HepG2 (cell line): ENCODE data around the gene CEP19. TPM values are rescaled to one million over a fixed set of nuclear protein-coding genes. Genes with fewer than 3 reads are reported as not detected.

Experiments used
- CAMTA2 ChIP-seq: sonication (generic); formaldehyde crosslinking; IDR thresholded peaks from 2 replicates; pipeline ENCODE4 v1.4.0; 2020; ENCODE audit warnings: mild to moderate bottlenecking, missing genetic modification reagents, borderline replicate concordance
- CBFB ChIP-seq: sonication (generic); formaldehyde crosslinking; IDR thresholded peaks from 2 replicates; pipeline ENCODE4 v1.4.0; 2020; ENCODE audit warnings: missing genetic modification reagents
- EZH2 ChIP-seq: conservative IDR thresholded peaks from 2 replicates; pipeline ENCODE4 v1.6.1; 2012; ENCODE audit warnings: mild to moderate bottlenecking, low read depth, low read length, moderate library complexity
- FOSL2 ChIP-seq: sonication (generic); formaldehyde crosslinking; IDR thresholded peaks from 2 replicates; pipeline ENCODE4 v1.4.0; 2020; ENCODE audit warnings: missing genetic modification reagents
- FOXA1 ChIP-seq, 2 experiments: fragments of 450-650 bp in 1 of 2; sonication (generic) in 1 of 2; formaldehyde crosslinking in 1 of 2; IDR thresholded peaks; 2 replicates each; pipeline versions ENCODE4 v1.4.0 to v1.6.1; 2016 to 2020; ENCODE audit warnings: missing genetic modification reagents in 1 of 2
- GATAD2A ChIP-seq: IDR thresholded peaks from 2 replicates; pipeline ENCODE4 v1.6.1; 2016
- KAT8 ChIP-seq: IDR thresholded peaks from 2 replicates; pipeline ENCODE4 v1.6.1; 2016; ENCODE audit warnings: missing genetic modification reagents, missing compliant biosample characterization
- KDM1A ChIP-seq: IDR thresholded peaks from 2 replicates; pipeline ENCODE4 v1.6.1; 2016; ENCODE audit warnings: missing compliant biosample characterization
- MIER2 ChIP-seq: IDR thresholded peaks from 2 replicates; pipeline ENCODE4 v1.6.1; 2016; ENCODE audit warnings: missing biosample characterization, missing genetic modification reagents
- MXI1 ChIP-seq: IDR thresholded peaks from 3 replicates; pipeline ENCODE4 v1.6.1; 2012; ENCODE audit warnings: low read depth, low read length, inconsistent platforms, borderline replicate concordance
- MYC ChIP-seq: sonication (generic); formaldehyde crosslinking; IDR thresholded peaks from 2 replicates; pipeline ENCODE4 v1.9.0; 2021; ENCODE audit warnings: missing genetic modification reagents, borderline replicate concordance
- NFKBIZ ChIP-seq: IDR thresholded peaks from 2 replicates; pipeline ENCODE4 v1.6.1; 2018; ENCODE audit warnings: missing genetic modification reagents, missing compliant biosample characterization
- NR2C2 ChIP-seq: sonication (generic); formaldehyde crosslinking; IDR thresholded peaks from 2 replicates; pipeline ENCODE4 v1.4.0; 2020; ENCODE audit warnings: missing genetic modification reagents, mild to moderate bottlenecking, moderate library complexity, borderline replicate concordance
- SIX1 ChIP-seq: sonication (generic); formaldehyde crosslinking; IDR thresholded peaks from 2 replicates; pipeline ENCODE4 v1.4.0; 2020; ENCODE audit warnings: missing genetic modification reagents, borderline replicate concordance
- TBL1XR1 ChIP-seq: fragments of 150-350 bp; IDR thresholded peaks from 2 replicates; pipeline ENCODE4 v1.6.1; 2014; ENCODE audit warnings: borderline replicate concordance, low read length; ENCODE audit not compliant: partially characterized antibody
- TCF7 ChIP-seq: sonication (generic); IDR thresholded peaks from 2 replicates; pipeline ENCODE4 v1.6.1; 2016; ENCODE audit warnings: antibody characterized with exemption, low read depth
- ZBTB42 ChIP-seq: sonication (generic); formaldehyde crosslinking; IDR thresholded peaks from 2 replicates; pipeline ENCODE4 v1.5.0; 2020; ENCODE audit warnings: mild to moderate bottlenecking, missing genetic modification reagents
- ZMYM4 ChIP-seq: sonication (generic); formaldehyde crosslinking; IDR thresholded peaks from 2 replicates; pipeline ENCODE4 v1.8.1; 2023; ENCODE audit warnings: mild to moderate bottlenecking, missing genetic modification reagents
- ZNF160 ChIP-seq: sonication (generic); formaldehyde crosslinking; IDR thresholded peaks from 2 replicates; pipeline ENCODE4 v1.8.0; 2022; ENCODE audit warnings: mild to moderate bottlenecking, inconsistent platforms, missing genetic modification reagents
- polyA plus RNA-seq, 8 experiments: library from polyadenylated mRNA; depleted of rRNA in 3 of 8; stranded (reverse) in 7 of 8; unstranded in 1 of 8; fragments of >200 nt; fragmentation: Illumina TruSeq in 4 of 8; extraction: Trizol in 4 of 8; gene quantifications; 2 replicates each; pipeline versions ENCODE4 v1.2.1 to v1.2.3, GENCODE V29; 2011 to 2016; ENCODE audit warnings: low read depth in 4 of 8, missing spikeins in 1 of 8, mixed read lengths in 1 of 8; ENCODE audit not compliant: insufficient read depth in 1 of 8
- total RNA-seq, 5 experiments: library from RNA; depleted of rRNA; stranded (reverse); fragments of >200 nt; fragmentation: Illumina TruSeq; extraction: Trizol; gene quantifications; 2 replicates each; pipeline ENCODE4 v1.2.3, GENCODE V29; 2016; ENCODE audit warnings: low read depth in 1 of 5
- TF ChIP-seq, protein P1 (sequence below): sonication (generic); formaldehyde crosslinking; IDR thresholded peaks from 2 replicates; pipeline ENCODE4 v1.9.0; 2022; ENCODE audit warnings: low read depth, missing genetic modification reagents
- TF ChIP-seq, protein P2 (sequence below): sonication (generic); formaldehyde crosslinking; IDR thresholded peaks from 2 replicates; pipeline ENCODE4 v1.4.0; 2020; ENCODE audit warnings: mild to moderate bottlenecking, missing genetic modification reagents
- TF ChIP-seq, protein P3 (sequence below): sonication (generic); formaldehyde crosslinking; IDR thresholded peaks from 2 replicates; pipeline ENCODE4 v1.5.1; 2020; ENCODE audit warnings: mild to moderate bottlenecking, missing genetic modification reagents
- TF ChIP-seq, protein P4 (sequence below): sonication (generic); formaldehyde crosslinking; IDR thresholded peaks from 2 replicates; pipeline ENCODE4 v1.4.0; 2020; ENCODE audit warnings: missing genetic modification reagents, mild to moderate bottlenecking, borderline replicate concordance

The CEP19 gene
- total and polyA plus RNA-seq, 2 of the 13 experiments (the other 11 are each of a cell fraction or from before 2014, with no cell fraction given): 0.48 to 1.2 TPM

DNA sequence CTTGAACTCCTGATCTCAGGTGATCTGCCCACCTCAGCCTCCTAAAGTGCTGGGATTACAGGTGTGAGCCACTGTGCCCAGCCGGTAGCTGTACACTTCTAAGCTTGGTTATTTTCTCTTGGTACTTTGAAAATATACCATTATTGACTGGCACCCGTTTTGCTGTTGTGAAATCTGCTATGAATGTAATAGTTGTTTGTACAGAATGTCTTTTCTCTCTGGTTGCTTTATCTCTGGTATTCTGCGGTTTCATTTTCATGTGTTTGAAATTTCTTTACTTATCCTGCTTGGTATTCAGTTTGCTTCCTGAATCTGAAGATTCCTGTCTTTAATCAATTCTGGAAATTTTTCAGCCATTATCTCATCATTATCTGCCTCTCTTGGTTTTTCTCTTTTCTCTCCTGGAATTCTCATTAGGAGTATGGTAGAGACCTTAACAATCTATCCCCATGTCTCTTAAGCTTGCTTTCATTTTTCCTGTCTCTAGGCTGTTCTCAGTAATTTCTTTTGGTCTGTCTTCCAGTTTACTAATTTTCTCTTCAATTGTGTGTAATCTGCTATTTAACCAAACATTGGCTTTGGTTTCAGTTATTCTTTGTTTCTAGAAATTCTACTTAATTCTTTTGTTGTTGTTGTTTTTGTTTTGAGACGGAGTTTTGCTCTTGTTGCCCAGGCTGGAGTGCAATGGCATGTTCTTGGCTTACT lies 24.8 kb upstream of the CEP19 start (continued):
- TF ChIP-seq CBFB (CRISPR knock-in tag) (peak; percentile 93), SIX1 (no peak), MIER2 (CRISPR knock-in tag) (no peak), FOXA1 (IDR thresholded peaks at IDR 0.05) (no peak), FOXA1 (CRISPR knock-in tag; IDR thresholded peaks at IDR 0.05) (0 out of 2 replicates have a peak, but pooled peaks have one; percentile 20), TBL1XR1 (no peak), ZNF160 (CRISPR knock-in tag) (no peak), KDM1A (CRISPR knock-in tag) (no peak), NR2C2 (CRISPR knock-in tag) (no peak), FOSL2 (CRISPR knock-in tag) (0 out of 2 replicates have a peak, but pooled peaks have one; percentile 8), ZBTB42 (CRISPR knock-in tag) (no peak), MYC (no peak), KAT8 (CRISPR knock-in tag) (no peak), NFKBIZ (CRISPR knock-in tag) (no peak), CAMTA2 (no peak), ZMYM4 (CRISPR knock-in tag) (no peak), EZH2 (no peak), TCF7 (peak; percentile 70), MXI1 (no peak), GATAD2A (CRISPR knock-in tag) (peak; percentile 64)
- TF ChIP-seq, protein P1, sequence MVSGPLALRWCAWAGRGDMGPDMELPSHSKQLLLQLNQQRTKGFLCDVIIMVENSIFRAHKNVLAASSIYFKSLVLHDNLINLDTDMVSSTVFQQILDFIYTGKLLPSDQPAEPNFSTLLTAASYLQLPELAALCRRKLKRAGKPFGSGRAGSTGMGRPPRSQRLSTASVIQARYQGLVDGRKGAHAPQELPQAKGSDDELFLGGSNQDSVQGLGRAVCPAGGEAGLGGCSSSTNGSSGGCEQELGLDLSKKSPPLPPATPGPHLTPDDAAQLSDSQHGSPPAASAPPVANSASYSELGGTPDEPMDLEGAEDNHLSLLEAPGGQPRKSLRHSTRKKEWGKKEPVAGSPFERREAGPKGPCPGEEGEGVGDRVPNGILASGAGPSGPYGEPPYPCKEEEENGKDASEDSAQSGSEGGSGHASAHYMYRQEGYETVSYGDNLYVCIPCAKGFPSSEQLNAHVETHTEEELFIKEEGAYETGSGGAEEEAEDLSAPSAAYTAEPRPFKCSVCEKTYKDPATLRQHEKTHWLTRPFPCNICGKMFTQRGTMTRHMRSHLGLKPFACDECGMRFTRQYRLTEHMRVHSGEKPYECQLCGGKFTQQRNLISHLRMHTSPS (CRISPR knock-in tag): peak; percentile 59; the same call in 1 of the 2 replicates
- TF ChIP-seq, protein P2, sequence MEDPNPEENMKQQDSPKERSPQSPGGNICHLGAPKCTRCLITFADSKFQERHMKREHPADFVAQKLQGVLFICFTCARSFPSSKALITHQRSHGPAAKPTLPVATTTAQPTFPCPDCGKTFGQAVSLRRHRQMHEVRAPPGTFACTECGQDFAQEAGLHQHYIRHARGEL (CRISPR knock-in tag): no peak
- TF ChIP-seq, protein P3, sequence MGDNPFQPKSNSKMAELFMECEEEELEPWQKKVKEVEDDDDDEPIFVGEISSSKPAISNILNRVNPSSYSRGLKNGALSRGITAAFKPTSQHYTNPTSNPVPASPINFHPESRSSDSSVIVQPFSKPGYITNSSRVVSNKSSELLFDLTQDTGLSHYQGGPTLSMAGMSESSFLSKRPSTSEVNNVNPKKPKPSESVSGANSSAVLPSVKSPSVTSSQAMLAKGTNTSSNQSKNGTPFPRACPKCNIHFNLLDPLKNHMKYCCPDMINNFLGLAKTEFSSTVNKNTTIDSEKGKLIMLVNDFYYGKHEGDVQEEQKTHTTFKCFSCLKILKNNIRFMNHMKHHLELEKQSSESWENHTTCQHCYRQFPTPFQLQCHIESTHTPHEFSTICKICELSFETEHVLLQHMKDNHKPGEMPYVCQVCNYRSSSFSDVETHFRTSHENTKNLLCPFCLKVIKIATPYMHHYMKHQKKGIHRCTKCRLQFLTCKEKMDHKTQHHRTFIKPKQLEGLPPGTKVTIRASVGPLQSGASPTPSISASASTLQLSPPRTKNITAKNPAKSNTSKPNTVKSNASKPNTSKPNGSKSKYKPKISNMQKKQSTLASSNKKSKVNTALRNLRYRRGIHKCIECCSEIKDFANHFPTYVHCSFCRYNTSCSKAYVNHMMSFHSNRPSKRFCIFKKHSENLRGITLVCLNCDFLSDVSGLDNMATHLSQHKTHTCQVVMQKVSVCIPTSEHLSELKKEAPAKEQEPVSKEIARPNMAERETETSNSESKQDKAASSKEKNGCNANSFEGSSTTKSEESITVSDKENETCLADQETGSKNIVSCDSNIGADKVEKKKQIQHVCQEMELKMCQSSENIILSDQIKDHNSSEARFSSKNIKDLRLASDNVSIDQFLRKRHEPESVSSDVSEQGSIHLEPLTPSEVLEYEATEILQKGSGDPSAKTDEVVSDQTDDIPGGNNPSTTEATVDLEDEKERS (CRISPR knock-in tag): 0 out of 2 replicates have a peak, but pooled peaks have one; percentile 47
- TF ChIP-seq, protein P4, sequence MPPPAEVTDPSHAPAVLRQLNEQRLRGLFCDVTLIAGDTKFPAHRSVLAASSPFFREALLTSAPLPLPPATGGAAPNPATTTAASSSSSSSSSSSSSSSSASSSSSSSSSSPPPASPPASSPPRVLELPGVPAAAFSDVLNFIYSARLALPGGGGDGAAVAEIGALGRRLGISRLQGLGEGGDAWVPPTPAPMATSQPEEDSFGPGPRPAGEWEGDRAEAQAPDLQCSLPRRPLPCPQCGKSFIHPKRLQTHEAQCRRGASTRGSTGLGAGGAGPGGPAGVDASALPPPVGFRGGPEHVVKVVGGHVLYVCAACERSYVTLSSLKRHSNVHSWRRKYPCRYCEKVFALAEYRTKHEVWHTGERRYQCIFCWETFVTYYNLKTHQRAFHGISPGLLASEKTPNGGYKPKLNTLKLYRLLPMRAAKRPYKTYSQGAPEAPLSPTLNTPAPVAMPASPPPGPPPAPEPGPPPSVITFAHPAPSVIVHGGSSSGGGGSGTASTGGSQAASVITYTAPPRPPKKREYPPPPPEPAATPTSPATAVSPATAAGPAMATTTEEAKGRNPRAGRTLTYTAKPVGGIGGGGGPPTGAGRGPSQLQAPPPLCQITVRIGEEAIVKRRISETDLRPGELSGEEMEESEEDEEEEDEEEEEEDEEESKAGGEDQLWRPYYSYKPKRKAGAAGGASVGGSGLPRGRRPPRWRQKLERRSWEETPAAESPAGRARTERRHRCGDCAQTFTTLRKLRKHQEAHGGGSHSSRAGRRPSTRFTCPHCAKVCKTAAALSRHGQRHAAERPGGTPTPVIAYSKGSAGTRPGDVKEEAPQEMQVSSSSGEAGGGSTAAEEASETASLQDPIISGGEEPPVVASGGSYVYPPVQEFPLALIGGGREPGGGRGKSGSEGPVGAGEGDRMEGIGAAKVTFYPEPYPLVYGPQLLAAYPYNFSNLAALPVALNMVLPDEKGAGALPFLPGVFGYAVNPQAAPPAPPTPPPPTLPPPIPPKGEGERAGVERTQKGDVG (CRISPR knock-in tag): no peak
